HEK293 (cell line): ENCODE measurements around the gene TXNRD3.

Experiments
- BCL11A ChIP-seq: fragments of 450-650 bp; formaldehyde crosslinking; IDR thresholded peaks from 2 replicates; pipeline ENCODE4 v1.5.1; 2016; ENCODE audit warnings: low read depth, missing biosample characterization, missing genetic modification characterization
- ZNF274 ChIP-seq, 2 experiments: fragments of 200-500 bp in 1 of 2; fragments of 450-650 bp in 1 of 2; sonication (Bioruptor generic) in 1 of 2; formaldehyde crosslinking in 1 of 2; IDR thresholded peaks; 2 replicates each; pipeline versions ENCODE4 v1.5.1 to v1.6.1; 2014 to 2016; ENCODE audit warnings: borderline replicate concordance in 1 of 2, inconsistent platforms in 1 of 2, low read length in 1 of 2, missing biosample characterization in 1 of 2, missing genetic modification characterization in 1 of 2
- TF ChIP-seq, protein P1 (sequence below): fragments of 450-650 bp; IDR thresholded peaks from 2 replicates; pipeline ENCODE4 v1.5.1; 2018; ENCODE audit warnings: missing biosample characterization, missing genetic modification characterization
- TF ChIP-seq, protein P2 (sequence below): fragments of 450-650 bp; formaldehyde crosslinking; IDR thresholded peaks from 2 replicates; pipeline ENCODE4 v1.5.1; 2016; ENCODE audit warnings: missing biosample characterization, missing genetic modification characterization
- TF ChIP-seq, protein P3 (sequence below): fragments of 450-650 bp; formaldehyde crosslinking; IDR thresholded peaks from 2 replicates; pipeline ENCODE4 v1.5.1; 2016; ENCODE audit warnings: missing biosample characterization, missing genetic modification characterization

DNA sequence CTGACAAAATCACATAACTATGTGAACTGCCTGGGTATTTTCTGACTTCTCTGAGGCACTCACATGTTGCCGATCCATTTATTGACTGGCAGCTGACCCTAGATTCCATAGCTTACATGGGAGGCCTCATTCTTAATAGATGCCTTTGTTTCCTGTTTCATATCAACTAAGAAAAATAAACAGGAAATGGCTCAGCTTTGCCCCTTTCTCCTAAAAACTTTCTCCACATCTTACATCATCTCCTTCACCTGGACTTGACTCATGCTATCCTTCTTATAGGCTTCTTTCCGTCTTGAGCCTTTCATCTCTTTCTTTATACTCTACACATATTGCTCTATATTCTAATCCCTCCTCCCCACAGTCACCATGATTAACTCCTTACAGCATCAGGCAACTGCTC lies 38.0 kb downstream of the TXNRD3 start:
- TF ChIP-seq, protein P1, sequence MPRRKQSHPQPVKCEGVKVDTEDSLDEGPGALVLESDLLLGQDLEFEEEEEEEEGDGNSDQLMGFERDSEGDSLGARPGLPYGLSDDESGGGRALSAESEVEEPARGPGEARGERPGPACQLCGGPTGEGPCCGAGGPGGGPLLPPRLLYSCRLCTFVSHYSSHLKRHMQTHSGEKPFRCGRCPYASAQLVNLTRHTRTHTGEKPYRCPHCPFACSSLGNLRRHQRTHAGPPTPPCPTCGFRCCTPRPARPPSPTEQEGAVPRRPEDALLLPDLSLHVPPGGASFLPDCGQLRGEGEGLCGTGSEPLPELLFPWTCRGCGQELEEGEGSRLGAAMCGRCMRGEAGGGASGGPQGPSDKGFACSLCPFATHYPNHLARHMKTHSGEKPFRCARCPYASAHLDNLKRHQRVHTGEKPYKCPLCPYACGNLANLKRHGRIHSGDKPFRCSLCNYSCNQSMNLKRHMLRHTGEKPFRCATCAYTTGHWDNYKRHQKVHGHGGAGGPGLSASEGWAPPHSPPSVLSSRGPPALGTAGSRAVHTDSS, result no peak
- TF ChIP-seq BCL11A (tag by site-specific recombination) (no peak), ZNF274 (IDR thresholded peaks at IDR 0.05; ENCODE audit: low read length) (no peak), ZNF274 (tag by site-specific recombination; IDR thresholded peaks at IDR 0.05; ENCODE audit: borderline replicate concordance) (no peak)
- TF ChIP-seq, protein P2, sequence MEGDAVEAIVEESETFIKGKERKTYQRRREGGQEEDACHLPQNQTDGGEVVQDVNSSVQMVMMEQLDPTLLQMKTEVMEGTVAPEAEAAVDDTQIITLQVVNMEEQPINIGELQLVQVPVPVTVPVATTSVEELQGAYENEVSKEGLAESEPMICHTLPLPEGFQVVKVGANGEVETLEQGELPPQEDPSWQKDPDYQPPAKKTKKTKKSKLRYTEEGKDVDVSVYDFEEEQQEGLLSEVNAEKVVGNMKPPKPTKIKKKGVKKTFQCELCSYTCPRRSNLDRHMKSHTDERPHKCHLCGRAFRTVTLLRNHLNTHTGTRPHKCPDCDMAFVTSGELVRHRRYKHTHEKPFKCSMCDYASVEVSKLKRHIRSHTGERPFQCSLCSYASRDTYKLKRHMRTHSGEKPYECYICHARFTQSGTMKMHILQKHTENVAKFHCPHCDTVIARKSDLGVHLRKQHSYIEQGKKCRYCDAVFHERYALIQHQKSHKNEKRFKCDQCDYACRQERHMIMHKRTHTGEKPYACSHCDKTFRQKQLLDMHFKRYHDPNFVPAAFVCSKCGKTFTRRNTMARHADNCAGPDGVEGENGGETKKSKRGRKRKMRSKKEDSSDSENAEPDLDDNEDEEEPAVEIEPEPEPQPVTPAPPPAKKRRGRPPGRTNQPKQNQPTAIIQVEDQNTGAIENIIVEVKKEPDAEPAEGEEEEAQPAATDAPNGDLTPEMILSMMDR, result no peak
- TF ChIP-seq, protein P3, sequence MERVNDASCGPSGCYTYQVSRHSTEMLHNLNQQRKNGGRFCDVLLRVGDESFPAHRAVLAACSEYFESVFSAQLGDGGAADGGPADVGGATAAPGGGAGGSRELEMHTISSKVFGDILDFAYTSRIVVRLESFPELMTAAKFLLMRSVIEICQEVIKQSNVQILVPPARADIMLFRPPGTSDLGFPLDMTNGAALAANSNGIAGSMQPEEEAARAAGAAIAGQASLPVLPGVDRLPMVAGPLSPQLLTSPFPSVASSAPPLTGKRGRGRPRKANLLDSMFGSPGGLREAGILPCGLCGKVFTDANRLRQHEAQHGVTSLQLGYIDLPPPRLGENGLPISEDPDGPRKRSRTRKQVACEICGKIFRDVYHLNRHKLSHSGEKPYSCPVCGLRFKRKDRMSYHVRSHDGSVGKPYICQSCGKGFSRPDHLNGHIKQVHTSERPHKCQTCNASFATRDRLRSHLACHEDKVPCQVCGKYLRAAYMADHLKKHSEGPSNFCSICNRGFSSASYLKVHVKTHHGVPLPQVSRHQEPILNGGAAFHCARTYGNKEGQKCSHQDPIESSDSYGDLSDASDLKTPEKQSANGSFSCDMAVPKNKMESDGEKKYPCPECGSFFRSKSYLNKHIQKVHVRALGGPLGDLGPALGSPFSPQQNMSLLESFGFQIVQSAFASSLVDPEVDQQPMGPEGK (tag by site-specific recombination), result no peak
